ENCODE data around the gene DNAJC18. TPM values are rescaled to one million over a fixed set of nuclear protein-coding genes. Genes with fewer than 3 reads are reported as not detected.

DNAJC18 gene
- total and polyA plus RNA-seq, 2 of the 8 experiments (the other 6 are each of a cell fraction or from before 2014, with no cell fraction given) = 7.8 to 29.2 TPM

DNA sequence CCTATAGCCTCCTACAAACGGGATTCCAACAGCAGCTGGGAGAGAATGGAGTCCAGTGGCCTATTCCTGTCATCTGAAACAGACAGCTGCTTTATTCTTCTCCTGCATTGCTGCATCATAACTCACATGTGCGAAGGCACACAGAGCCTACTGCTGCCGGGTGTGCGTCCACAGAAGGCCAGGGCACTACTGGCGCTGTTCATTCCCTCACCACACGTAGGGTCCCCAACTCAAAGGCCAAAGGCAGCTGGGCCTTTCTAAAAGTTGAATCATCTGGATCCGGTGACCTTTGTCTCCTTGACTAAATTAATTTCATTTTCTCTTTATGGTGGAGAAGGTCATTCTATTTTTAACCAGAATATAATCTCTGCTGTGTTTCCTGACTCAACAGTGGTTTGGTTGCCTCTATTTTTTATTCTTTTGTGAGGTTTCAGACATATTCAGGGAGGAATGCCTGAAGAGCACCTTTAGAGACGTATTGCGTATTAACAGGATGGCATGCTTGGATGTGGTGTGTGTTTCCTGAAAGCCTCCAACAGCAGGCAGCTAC, 24.7 kb downstream of the DNAJC18 start:
- 94% methylated on average over 9 of the region's 9 CpGs; no CpG with 5 or more reads in 1 of the 2 experiments for WGBS, 2 experiments (ENCODE audit: extremely low coverage in 1 of 2, insufficient coverage in 1 of 2, insufficient read length in 1 of 2, insufficient replicate concordance in 2 of 2, low coverage in 1 of 2, low lambda C conversion rate in 2 of 2, missing lambda C conversion rate in 1 of 2)

More for the DNA sequence above, 24.7 kb downstream of the DNAJC18 start:
- Histone ChIP-seq H4K5ac (ENCODE audit: insufficient read length, low read depth, low read length) (no peak overlapping the region), H4K8ac (ENCODE audit: extremely low read depth, insufficient read depth, low read length) (no peak overlapping the region), H3K27ac (ENCODE audit: low read depth, low read length) (no peak overlapping the region), H3K14ac (ENCODE audit: insufficient read length) (no peak overlapping the region), H3K4me3 (ENCODE audit: extremely low read depth in 1 of 4, insufficient read depth in 2 of 4, low read depth in 3 of 4, low read length in 4 of 4) (no peak overlapping the region), H3K4me2 (ENCODE audit: insufficient read depth in 1 of 2, low read depth in 2 of 2, low read length in 2 of 2) (no peak overlapping the region), H2BK12ac (ENCODE audit: low read depth, low read length) (no peak overlapping the region), H3K9me3 (ENCODE audit: insufficient read depth in 2 of 2, low read depth in 1 of 2, low read length in 1 of 2) (no peaks in the 10 kb centered on the region), H4K91ac (replicated peaks; ENCODE audit: insufficient read length, low read length) (no peak overlapping the region), H2BK5ac (ENCODE audit: low read depth, low read length) (no peak overlapping the region), H3K23me2 (ENCODE audit: low read depth, low read length) (no peaks in the 10 kb centered on the region), H3K9ac (replicated peaks in 1 of 4; ENCODE audit: extremely low read depth in 1 of 4, low read depth in 3 of 4, low read length in 3 of 4) (no peak overlapping the region), H3K79me1 (ENCODE audit: low read depth, low read length) (no peaks in the 10 kb centered on the region), H3K18ac (ENCODE audit: extremely low read depth, low read length) (no peak overlapping the region), H3K27me3 (replicated peaks in 1 of 4; ENCODE audit: control insufficient read depth in 3 of 4, extremely low read depth in 1 of 4, insufficient read depth in 3 of 4, low read length in 3 of 4) (no peaks in the 10 kb centered on the region), H2BK15ac (ENCODE audit: low read length) (no peak overlapping the region), H3K56ac (replicated peaks; ENCODE audit: insufficient read length, low read depth, low read length) (no peak overlapping the region), H3K36me3 (ENCODE audit: control insufficient read depth in 2 of 4, insufficient read depth in 4 of 4, low read length in 3 of 4) (peaks cover 2 to 21% (median 6%) of the 10 kb centered on the region in 4 experiments; a peak in 5 of 8 replicates), H3K4me1 (replicated peaks in 1 of 4; ENCODE audit: control insufficient read depth in 3 of 4, insufficient read depth in 4 of 4, low read length in 3 of 4) (peaks cover 4 to 6% (median 5%) of the 10 kb centered on the region in 4 experiments; a peak in 4 of 7 replicates), H3K23ac (ENCODE audit: insufficient read length) (no peak overlapping the region), H4K20me1 (replicated peaks in 1 of 2; ENCODE audit: control insufficient read depth in 1 of 2, insufficient read depth in 2 of 2, low read length in 2 of 2) (no peaks in the 10 kb centered on the region), H3K79me2 (ENCODE audit: control insufficient read depth in 1 of 2, insufficient read depth in 2 of 2, low read length in 2 of 2) (no peaks in the 10 kb centered on the region), H2AK5ac (ENCODE audit: low read depth, low read length) (no peak overlapping the region), H2BK120ac (replicated peaks; ENCODE audit: low read depth, low read length) (no peak overlapping the region), H3K4ac (replicated peaks; ENCODE audit: insufficient read length, low read depth, low read length) (no peak overlapping the region), H2AFZ (ENCODE audit: low read length) (no peak overlapping the region), H2BK20ac (ENCODE audit: low read length) (no peak overlapping the region)
- POLR2A ChIA-PET (ENCODE audit: partially characterized antibody) = interaction anchor here (0.8 to 1.3 kb wide), 2 partner anchors 8 to 59 kb away, joined by 3 read pairs; no protein-coding TSS in a partner anchor
- no peak for TF ChIP-seq EP300 (IDR thresholded peaks at IDR 0.05; ENCODE audit: borderline replicate concordance in 1 of 2, low read depth in 2 of 2, low read length in 2 of 2)
- TF ChIP-seq NANOG (IDR thresholded peaks at IDR 0.05; ENCODE audit: insufficient read depth, low read depth, low read length, poor library complexity, severe bottlenecking) = no peak
- CTCF ChIA-PET (ENCODE audit: partially characterized antibody) = interaction anchor here (0.9 to 1.5 kb wide), 4 partner anchors 12 to 362 kb away, joined by 3 to 6 read pairs (median 4); partner anchors contain the start of gene PROB1
- FAIRE-seq = no peak
- DNase-seq (ENCODE audit: low read depth in 1 of 2, low spot score in 2 of 2) = no peak
